G401.6 (cell line): ENCODE data around the gene SRP68.

Experiments
- FAIRE-seq: peaks from 2 replicates; lab custom pipeline; 2012; peaks lifted over from hg19 to GRCh38; lab: Jason Lieb, UNC

Gene SRP68

DNA sequence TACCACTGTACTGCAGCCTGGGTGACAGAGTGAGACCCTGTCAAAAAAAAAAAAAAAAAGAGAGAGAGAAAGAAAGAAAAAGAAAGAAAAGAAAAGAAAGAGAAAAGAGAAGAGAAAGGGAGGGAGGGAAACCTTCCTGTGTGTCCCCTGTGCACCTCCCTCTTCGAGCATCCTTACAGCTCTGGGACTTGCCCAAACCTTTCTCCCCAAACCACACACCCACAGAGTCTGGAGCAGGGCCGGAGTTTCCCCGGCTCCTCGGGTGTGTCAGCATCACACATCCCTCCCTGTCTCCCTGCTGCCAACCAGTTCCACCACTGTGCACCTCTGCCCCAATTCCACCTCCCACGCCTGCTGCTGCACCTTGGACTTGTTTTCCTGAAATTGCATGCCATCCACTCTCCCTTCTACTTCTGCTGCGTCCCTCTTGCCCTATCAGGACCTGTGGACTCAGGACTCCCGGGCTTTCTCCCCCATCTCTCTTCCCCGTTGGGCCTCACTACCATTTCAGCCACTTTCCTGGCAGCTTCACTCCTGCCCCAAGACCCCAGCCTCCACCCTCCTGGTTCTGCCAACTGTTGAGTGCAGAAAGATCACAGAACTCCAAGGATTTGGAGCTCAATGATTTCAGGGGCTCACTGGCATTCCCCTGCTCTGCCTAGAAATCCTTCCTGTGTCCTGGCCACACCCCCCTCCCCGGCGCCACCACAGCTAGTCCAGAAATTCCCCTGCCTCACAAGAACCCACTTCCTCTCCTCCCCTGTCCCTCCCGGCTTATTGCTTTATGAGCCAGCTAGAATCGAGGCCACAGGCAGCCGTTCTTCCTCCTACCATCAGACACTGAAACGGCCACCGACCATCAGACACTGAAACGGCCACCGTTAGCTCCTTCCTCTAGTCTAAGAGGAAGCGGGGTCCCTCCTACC is 75.4 kb downstream of the SRP68 start:
- FAIRE-seq, result no peak

DNA sequence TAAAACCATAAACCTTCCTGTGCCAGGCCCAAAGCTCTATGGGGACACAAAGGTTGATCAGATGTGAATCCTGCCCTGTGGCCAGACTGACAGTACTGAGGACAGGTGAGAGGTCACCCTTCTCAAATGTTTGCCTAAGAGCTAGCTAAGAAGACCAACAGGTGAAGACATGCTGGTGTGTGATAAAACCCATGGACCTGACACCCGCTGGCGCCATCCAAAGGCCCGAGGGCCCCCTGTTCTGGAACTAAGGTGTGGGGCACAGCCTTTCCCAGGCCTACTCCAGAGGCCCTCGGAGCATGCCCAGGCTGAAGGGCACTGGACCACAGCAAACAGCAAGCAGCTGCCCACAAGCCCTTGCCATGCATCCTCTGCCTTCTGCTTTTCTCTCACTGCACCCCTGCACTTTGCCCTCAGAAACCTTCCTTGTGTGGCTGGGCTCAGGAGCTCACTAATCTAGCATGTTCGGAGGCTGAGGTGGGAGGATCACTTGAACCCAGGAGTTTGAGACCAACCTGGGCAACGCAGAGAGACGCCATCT is 76.9 kb downstream of the SRP68 start:
- FAIRE-seq, result no peak

DNA sequence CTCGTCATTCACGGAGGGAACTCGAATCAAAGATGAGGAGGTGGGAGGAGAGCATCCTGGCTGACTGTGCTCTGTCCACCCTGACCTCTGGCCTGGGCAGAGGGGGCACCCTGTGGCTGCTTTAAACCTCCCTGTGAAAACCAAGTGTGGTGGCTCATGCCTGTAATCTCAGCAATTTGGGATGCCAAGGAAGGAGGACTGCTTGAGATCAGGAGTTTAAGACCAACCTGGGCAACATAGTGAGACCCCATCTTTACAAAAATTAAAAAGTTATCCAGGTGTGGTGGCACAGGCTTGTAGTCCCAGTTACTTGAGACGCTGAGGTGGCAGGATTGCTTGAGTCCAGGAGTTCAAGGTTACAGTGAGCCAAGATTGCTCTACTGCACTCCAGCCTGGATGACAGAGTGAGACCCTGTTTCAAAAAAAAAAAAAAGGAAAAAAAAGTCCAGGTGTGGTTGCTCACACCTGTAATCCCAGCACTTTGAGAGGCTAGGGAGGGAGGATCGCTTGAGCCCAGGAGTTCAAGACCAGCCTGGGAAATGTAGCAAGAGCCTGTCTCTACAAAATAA is 77.4 kb downstream of the SRP68 start:
- no peak for FAIRE-seq

DNA sequence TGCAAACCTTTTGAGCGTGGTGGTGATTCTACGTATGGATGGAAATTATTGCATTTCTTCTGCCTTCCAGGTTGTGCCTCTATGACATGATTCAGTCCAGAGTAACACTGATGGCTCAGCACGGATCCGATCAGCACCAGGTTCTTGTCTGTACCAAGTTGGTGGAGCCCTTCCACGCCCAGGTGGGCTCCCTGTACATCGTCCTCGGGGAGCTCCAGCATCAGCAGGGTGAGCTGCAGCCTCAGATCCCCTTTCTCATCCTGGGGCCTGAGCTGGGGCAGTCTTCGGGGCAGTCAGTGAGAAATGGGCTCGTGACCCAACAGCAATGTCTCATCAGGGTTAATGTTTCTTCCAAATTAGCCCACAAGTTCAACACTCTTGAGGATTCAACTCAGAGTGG is 80.9 kb downstream of the SRP68 start:
- FAIRE-seq, result no peak
